ENCODE results near the gene UCK1.

The UCK1 gene

DNA sequence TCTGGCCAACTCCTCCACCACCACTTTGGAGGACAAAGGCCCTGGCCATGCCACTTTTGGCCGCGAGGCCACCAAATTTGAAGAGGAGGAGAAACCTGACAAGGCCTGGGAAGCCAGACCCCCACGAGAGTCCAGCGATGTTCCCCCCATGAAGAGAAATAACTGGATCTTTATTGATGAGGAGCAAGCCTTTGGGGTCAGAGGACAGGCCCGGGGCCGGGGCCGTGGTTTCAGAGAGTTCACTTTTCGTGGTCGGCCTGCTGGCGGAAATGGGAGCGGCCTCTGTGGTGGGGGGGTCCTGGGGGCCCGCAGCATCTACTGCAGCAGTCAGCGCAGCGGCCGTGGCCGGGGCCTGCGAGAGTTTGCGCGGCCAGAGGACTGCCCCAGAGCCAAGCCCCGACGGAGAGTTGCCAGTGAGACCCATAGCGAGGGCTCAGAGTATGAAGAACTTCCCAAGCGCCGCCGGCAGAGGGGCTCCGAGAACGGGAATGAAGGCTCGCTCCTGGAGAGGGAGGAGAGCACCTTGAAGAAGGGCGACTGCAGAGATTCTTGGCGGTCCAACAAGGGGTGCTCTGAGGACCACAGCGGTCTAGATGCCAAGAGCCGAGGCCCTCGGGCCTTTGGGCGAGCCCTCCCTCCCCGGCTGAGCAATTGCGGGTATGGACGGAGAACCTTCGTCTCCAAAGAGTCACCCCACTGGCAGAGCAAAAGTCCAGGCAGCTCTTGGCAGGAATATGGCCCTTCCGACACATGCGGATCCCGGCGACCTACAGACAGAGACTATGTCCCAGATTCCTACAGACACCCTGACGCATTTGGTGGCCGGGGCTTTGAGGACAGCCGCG is 55.7 kb downstream of the UCK1 start:
- DNase-seq = no peak

- no peak for DNase-seq
These were observed 56.4 kb downstream of the UCK1 start for GRCh38 chr9:131474711-131475110.

- DNase-seq = no peak
These were observed 57.2 kb downstream of the UCK1 start for GRCh38 chr9:131473891-131474290.

Measured in activated naive CD4-positive, alpha-beta T cell treated with Interleukin-2 at 50 U/mL for 16 hours (primary cell).